ENCODE data around the gene JARID2.

DNA sequence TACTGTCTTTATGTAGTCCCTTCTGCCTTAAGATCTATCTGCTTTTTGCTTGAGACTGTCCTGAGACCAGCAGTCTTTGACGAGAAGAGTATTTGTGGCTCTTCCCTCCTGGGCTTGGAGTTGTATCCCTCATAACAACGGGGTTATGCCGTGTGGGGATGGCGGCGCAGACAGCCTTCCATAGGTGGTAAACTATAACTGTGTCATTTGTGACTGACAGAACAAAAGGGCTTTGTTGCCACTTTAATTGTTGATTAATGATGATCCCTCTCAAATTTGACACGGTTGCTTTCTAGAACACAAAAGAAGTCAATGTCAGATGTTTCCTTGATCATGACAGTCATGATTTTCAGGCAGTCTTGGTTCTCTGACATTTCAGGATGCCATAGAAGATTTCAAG is 196.6 kb downstream of the JARID2 start:
- TF ChIP-seq CTCF (IDR thresholded peaks at IDR 0.05 in 2 of 3, conservative IDR thresholded peaks at IDR 0.05 in 1 of 3; ENCODE audit: borderline replicate concordance in 1 of 3, insufficient read depth in 1 of 3, low read depth in 2 of 3, low read length in 2 of 3) (no peak), EZH2 (IDR thresholded peaks at IDR 0.05) (no peak), ZBTB33 (IDR thresholded peaks at IDR 0.05; ENCODE audit: extremely low read depth, insufficient replicate concordance, low read length) (no peak), POLR2A (IDR thresholded peaks at IDR 0.05; ENCODE audit: borderline replicate concordance, extremely low read depth, insufficient read depth, insufficient read length) (no peak), CEBPB (IDR thresholded peaks at IDR 0.05; ENCODE audit: low read depth) (no peak), POLR2AphosphoS5 (IDR thresholded peaks at IDR 0.05; ENCODE audit: low read depth, low read length) (no peak), YY1 (IDR thresholded peaks at IDR 0.05; ENCODE audit: extremely low read depth, insufficient replicate concordance, low read depth, low read length) (no peak)
- TF ChIP-seq, protein P1, sequence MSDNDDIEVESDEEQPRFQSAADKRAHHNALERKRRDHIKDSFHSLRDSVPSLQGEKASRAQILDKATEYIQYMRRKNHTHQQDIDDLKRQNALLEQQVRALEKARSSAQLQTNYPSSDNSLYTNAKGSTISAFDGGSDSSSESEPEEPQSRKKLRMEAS (IDR thresholded peaks at IDR 0.05) = no peak
